Progenitor cell of endocrine pancreas (in vitro differentiated cells): ENCODE data around the gene USP40. TPM values are rescaled to one million over a fixed set of nuclear protein-coding genes. Genes with fewer than 3 reads are reported as not detected.

Experiments
- DNase-seq: peaks from one replicate; pipeline ENCODE4 v3.0.0; 2021; ENCODE audit warnings: low spot score; ENCODE audit not compliant: unreplicated experiment
- H3K27ac Mint-ChIP-seq: 2 replicates; pipeline ENCODE4 v1.8.0; 2021; ENCODE audit warnings: mild to moderate bottlenecking, moderate library complexity, mixed read lengths
- H3K27me3 Mint-ChIP-seq: 2 replicates; pipeline ENCODE4 v1.8.0; 2021; ENCODE audit warnings: mixed read lengths
- H3K36me3 Mint-ChIP-seq: 2 replicates; pipeline ENCODE4 v1.8.0; 2022; ENCODE audit warnings: mixed read lengths; ENCODE audit not compliant: insufficient read depth
- H3K4me1 Mint-ChIP-seq: 2 replicates; pipeline ENCODE4 v1.8.0; 2021; ENCODE audit warnings: low read depth, mixed read lengths
- H3K4me3 Mint-ChIP-seq: 2 replicates; pipeline ENCODE4 v1.8.0; 2021; ENCODE audit warnings: low read depth, mild to moderate bottlenecking, moderate library complexity, mixed read lengths
- H3K9me3 Mint-ChIP-seq: 2 replicates; pipeline ENCODE4 v1.8.0; 2021; ENCODE audit warnings: low read depth, mixed read lengths
- total RNA-seq: library from RNA; stranded (reverse); gene quantifications from 2 replicates; pipeline ENCODE4 v1.2.1, GENCODE V29; 2021
- TF ChIP-seq, protein P1 (sequence below): fragments of 200-600 bp; sonication (generic); IDR thresholded peaks from one replicate; pipeline ENCODE4 v1.5.0; 2021; ENCODE audit warnings: antibody characterized with exemption, mild to moderate bottlenecking; ENCODE audit not compliant: unreplicated experiment

Gene USP40
- total RNA-seq, 1 donor from 2014 or later = 36.9 TPM

DNA sequence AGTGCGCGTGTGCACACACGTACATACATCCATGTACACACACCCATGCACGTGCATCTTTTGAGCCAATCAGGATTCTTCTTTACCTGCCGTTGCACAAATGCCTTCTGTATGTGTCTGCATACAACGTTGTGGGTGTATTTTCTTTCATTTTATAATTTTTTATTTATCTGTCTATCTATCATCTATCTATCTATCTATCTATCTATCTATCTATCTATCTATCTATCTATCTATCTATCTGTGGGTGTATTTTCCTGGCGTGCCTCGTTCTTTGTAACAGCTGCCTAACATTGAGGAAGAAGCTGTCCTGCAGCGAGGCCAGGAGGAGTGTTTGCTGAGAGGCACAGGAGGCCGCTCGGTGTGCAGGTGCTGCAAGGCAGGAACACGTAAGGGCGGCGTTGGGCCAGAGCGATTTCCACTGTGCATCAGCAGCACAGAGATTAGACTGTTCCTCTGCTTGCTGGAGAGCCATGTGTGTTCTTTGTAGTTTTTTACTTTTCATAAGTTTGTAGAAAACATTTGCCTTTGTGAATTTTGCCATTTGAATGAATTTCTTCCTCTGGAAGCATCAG lies 127.9 kb downstream of the USP40 start:
- TF ChIP-seq, protein P1, sequence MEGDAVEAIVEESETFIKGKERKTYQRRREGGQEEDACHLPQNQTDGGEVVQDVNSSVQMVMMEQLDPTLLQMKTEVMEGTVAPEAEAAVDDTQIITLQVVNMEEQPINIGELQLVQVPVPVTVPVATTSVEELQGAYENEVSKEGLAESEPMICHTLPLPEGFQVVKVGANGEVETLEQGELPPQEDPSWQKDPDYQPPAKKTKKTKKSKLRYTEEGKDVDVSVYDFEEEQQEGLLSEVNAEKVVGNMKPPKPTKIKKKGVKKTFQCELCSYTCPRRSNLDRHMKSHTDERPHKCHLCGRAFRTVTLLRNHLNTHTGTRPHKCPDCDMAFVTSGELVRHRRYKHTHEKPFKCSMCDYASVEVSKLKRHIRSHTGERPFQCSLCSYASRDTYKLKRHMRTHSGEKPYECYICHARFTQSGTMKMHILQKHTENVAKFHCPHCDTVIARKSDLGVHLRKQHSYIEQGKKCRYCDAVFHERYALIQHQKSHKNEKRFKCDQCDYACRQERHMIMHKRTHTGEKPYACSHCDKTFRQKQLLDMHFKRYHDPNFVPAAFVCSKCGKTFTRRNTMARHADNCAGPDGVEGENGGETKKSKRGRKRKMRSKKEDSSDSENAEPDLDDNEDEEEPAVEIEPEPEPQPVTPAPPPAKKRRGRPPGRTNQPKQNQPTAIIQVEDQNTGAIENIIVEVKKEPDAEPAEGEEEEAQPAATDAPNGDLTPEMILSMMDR = no peak
- Mint-ChIP-seq H3K4me3 (no peak overlapping the region), H3K36me3 (peaks cover 2% of the 10 kb centered on the region), H3K27me3 (no peaks in the 10 kb centered on the region), H3K4me1 (no peaks in the 10 kb centered on the region), H3K27ac (no peak overlapping the region), H3K9me3 (no peaks in the 10 kb centered on the region)
- no peak for DNase-seq

DNA sequence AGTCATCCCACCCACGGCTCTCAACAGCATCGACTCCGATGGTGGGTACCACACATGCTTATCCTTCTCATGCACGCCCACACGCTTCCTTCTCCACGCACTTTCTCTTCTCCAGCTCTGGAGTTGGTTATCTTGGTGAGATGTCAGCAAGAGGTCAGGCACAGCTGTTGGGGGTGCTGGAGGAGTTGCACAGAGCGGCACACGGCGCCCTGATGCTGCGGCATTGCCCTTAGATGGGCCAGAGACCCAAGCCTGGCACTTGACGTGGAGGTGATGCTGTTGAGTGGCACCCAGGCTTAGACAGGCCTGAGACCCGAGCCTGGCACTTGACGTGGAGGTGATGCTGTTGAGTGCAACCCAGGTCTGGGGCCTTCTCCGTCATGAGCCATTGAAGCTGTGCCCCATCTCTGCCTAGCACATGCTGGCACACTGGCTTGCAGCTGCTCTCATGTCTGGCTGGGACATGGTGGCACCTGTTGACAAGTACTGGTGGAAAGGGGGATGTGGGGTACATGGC lies 129.1 kb downstream of the USP40 start:
- Mint-ChIP-seq H3K27me3 (no peaks in the 10 kb centered on the region), H3K9me3 (no peaks in the 10 kb centered on the region), H3K4me1 (no peaks in the 10 kb centered on the region), H3K27ac (no peak overlapping the region), H3K36me3 (peaks cover 2% of the 10 kb centered on the region), H3K4me3 (no peak overlapping the region)
- DNase-seq = no peak
- TF ChIP-seq, protein P1 = no peak

DNA sequence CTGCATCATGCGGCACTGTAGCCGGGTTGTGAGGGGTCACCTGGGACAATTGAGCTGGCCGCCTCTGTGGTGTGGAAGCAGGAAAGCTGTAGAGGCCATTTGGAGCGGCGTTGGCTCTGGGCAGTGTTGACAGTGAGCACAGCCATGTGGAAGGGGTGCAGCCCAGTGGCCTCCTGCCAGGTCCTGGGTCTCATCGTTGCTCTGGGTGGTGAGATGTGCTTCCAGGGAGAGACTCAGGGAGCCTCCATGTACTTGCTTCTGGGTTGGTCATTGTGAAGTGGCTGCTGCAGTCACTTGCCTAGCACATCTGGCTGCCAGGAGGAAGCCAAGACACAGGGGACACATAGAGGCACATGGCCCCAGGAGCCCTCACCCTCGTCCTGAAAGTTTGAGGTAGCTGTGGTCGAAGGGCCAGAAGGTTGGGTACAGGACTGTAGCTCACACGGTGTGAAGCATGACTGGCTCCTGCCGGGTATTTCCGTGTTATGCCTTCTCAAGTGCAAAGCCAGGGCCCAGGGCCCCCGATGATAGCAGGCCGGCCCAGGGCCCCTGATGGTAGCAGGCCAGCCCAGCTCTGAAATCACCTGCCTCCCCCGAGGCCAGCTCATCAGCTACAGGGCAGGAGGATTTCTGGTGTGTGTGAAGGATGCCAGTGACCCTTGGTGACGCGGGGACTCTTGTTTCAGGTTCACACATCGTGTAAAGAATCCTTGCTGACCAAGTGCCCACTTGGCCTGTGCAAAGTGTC lies 129.7 kb downstream of the USP40 start:
- TF ChIP-seq, protein P1 = no peak

DNA sequence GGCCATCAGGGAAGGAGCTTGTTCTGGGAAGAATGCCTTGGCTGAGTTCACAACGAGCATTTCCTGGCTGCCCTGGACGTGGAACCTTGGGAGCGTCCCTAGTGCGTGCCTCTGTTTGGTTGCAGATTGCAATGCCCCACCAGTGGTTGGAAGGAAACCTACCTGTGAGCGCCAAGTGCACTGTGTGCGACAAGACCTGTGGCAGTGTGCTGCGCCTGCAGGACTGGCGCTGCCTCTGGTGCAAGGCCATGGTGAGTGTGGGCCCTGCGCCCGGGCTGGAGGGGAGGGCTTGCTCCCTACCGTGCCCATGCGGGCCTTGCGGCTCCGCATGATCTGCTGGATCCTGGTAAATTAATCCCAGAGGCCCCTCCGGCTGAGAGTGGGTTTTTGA lies 130.4 kb downstream of the USP40 start:
- no peak for DNase-seq
- no peaks in the 10 kb centered on the region for H3K27me3 Mint-ChIP-seq
- TF ChIP-seq, protein P1 = no peak
- H3K36me3 Mint-ChIP-seq = peaks cover 4% of the 10 kb centered on the region
- H3K4me3 Mint-ChIP-seq = no peak overlapping the region
- H3K4me1 Mint-ChIP-seq = no peaks in the 10 kb centered on the region
- H3K27ac Mint-ChIP-seq = no peak overlapping the region
- no peaks in the 10 kb centered on the region for H3K9me3 Mint-ChIP-seq

More for the DNA sequence above, 129.7 kb downstream of the USP40 start:
- H3K27me3 Mint-ChIP-seq = no peaks in the 10 kb centered on the region
- DNase-seq = no peak
- no peak overlapping the region for H3K4me3 Mint-ChIP-seq
- no peaks in the 10 kb centered on the region for H3K9me3 Mint-ChIP-seq
- H3K4me1 Mint-ChIP-seq = no peaks in the 10 kb centered on the region
- peaks cover 2% of the 10 kb centered on the region for H3K36me3 Mint-ChIP-seq
- no peak overlapping the region for H3K27ac Mint-ChIP-seq

DNA sequence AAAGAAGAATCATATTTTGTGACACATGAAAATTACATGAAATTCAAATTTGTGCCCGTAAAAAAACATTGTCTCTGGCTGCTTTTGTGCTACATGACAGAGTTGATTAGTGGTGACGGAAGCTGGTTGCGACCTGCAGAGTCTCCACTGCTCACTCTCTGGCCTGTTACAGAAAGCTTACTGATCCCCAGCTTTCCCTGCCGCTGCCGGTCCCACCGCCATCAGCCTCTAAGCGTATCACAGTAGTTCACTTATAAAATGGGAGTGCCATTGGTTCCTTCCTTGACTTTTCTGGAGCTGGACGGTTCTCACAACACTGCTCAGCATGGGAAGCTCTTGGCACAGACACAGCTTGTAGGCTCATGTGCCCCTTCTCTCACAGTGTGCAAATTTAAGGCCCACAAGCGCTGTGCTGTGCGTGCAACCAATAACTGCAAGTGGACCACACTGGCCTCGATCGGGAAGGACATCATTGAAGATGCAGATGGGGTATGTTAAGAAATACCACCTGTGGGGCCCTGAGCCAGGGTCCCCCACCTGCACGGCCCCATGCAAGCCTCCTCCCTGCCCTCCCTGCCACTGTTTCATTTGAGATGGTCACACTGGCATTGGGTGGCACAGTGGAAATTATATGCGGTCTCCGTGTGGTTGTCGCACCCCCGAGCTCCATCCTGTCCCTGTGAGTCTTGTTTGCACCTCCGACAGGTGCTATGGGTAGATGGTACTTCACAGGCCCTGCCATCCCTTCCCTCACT lies 131.0 kb downstream of the USP40 start:
- Mint-ChIP-seq H3K36me3 (peaks cover 4% of the 10 kb centered on the region), H3K4me1 (no peaks in the 10 kb centered on the region), H3K4me3 (no peak overlapping the region), H3K27ac (no peak overlapping the region), H3K27me3 (no peaks in the 10 kb centered on the region), H3K9me3 (no peaks in the 10 kb centered on the region)
- DNase-seq = no peak
- TF ChIP-seq, protein P1 = no peak
